Measurements from ENCODE around the gene CSTPP1.

DNA sequence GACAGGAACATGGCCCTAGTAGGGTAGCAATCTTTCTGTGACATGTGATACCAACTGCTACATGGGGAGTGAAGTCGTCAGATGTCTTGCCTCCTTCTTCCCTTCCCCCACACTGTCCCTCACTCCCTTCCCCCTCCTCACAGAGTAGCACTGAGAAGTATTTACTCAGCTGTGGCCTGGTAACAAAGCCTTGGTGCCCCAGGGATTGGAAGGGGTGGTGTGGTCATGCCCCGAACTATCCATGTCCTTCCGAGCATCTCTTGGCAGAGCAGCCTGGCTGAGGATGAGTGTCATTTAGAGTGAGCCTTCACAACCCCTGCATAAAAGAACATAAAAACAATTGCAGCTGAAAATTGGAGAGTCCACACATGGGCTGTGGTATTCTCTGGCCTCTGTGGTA, 194.0 kb downstream of the CSTPP1 start:
- TF ChIP-seq EZH2phosphoT487 (conservative IDR thresholded peaks at IDR 0.05; ENCODE audit: low read length), result no peak
- TF ChIP-seq, protein P1, sequence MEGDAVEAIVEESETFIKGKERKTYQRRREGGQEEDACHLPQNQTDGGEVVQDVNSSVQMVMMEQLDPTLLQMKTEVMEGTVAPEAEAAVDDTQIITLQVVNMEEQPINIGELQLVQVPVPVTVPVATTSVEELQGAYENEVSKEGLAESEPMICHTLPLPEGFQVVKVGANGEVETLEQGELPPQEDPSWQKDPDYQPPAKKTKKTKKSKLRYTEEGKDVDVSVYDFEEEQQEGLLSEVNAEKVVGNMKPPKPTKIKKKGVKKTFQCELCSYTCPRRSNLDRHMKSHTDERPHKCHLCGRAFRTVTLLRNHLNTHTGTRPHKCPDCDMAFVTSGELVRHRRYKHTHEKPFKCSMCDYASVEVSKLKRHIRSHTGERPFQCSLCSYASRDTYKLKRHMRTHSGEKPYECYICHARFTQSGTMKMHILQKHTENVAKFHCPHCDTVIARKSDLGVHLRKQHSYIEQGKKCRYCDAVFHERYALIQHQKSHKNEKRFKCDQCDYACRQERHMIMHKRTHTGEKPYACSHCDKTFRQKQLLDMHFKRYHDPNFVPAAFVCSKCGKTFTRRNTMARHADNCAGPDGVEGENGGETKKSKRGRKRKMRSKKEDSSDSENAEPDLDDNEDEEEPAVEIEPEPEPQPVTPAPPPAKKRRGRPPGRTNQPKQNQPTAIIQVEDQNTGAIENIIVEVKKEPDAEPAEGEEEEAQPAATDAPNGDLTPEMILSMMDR (IDR thresholded peaks at IDR 0.05; ENCODE audit: insufficient read depth, low read length, poor library complexity, severe bottlenecking), result no peak
